Left lobe of liver (tissue), 2 donors: Measurements from ENCODE around the gene COTL1. TPM values are rescaled to one million over a fixed set of nuclear protein-coding genes. Genes with fewer than 3 reads are reported as not detected.
"Not testable (repeated sequence)": the region's sequence is repeated elsewhere in the genome, so short reads cannot be mapped to it uniquely, and the experiment has no call there.

Experiments
- ATAC-seq: fragments of 200-7000 bp; cut with Tn5 transposase; one replicate; pipeline ENCODE4 v1.9.1; 2020; ENCODE audit warnings: mild to moderate bottlenecking, moderate library complexity
- DNase-seq: peaks from one replicate; pipeline ENCODE4 v3.0.0-alpha.2; 2020; ENCODE audit warnings: low spot score
- total RNA-seq: library from RNA; stranded (reverse); gene quantifications from one replicate; pipeline ENCODE4 v1.2.1, GENCODE V29; 2021
- donor health status: DM: no; HTN: no; CAD: no; lungs with moderate emphysema.
- donor health status: DM: no; HTN: yes; CAD: no.

Gene COTL1
- total RNA-seq, 1 donor from 2014 or later: 15.9 TPM

GRCh38 chr16:84643674-84644073 lies 25.8 kb upstream of the COTL1 start:
- DNase-seq (no peak), ATAC-seq (no peak)

- ATAC-seq (peak; percentile 82), DNase-seq (peak; percentile 82)
Observed at GRCh38 chr16:84643180-84643583, 25.3 kb upstream of the COTL1 start.

- no peak for DNase-seq
- ATAC-seq: no peak
Observed at GRCh38 chr16:84641643-84642358, 23.9 kb upstream of the COTL1 start.

GRCh38 chr16:84640145-84640544 lies 22.3 kb upstream of the COTL1 start:
- no peak for DNase-seq
- ATAC-seq: no peak

- ATAC-seq: peak; percentile 67
- no peak for DNase-seq
Observed at GRCh38 chr16:84638231-84638806, 20.4 kb upstream of the COTL1 start.

- no peak for ATAC-seq
- no peak for DNase-seq
Observed at GRCh38 chr16:84637709-84638108, 19.8 kb upstream of the COTL1 start.

- DNase-seq (no peak), ATAC-seq (peak; percentile 64)
Observed at GRCh38 chr16:84635702-84636101, 17.8 kb upstream of the COTL1 start.

GRCh38 chr16:84633622-84634021 lies 15.7 kb upstream of the COTL1 start:
- ATAC-seq (peak; percentile 68), DNase-seq (no peak)

- not testable (repeated sequence) for ATAC-seq, DNase-seq
Observed at GRCh38 chr16:84632862-84633261, 15.0 kb upstream of the COTL1 start.

GRCh38 chr16:84631886-84632285 lies 14.0 kb upstream of the COTL1 start:
- ATAC-seq: no peak
- DNase-seq: no peak

- ATAC-seq (no peak), DNase-seq (no peak)
Observed at GRCh38 chr16:84631153-84631466, 13.2 kb upstream of the COTL1 start.

GRCh38 chr16:84630446-84631152 lies 12.7 kb upstream of the COTL1 start:
- no peak for ATAC-seq
- no peak for DNase-seq

GRCh38 chr16:84630009-84630408 lies 12.1 kb upstream of the COTL1 start:
- DNase-seq: no peak
- no peak for ATAC-seq

- no peak for DNase-seq
- no peak for ATAC-seq
Observed at GRCh38 chr16:84629580-84629979, 11.7 kb upstream of the COTL1 start.

- no peak for ATAC-seq
- DNase-seq: no peak
Observed at GRCh38 chr16:84628226-84628731, 10.4 kb upstream of the COTL1 start.

- DNase-seq: no peak
- no peak for ATAC-seq
Observed at GRCh38 chr16:84625556-84625955, 7.7 kb upstream of the COTL1 start.

GRCh38 chr16:84620913-84621312 lies 3.0 kb upstream of the COTL1 start:
- ATAC-seq, DNase-seq: not testable (repeated sequence)

- no peak for DNase-seq
Observed at GRCh38 chr16:84618581-84619460, 943 bp upstream of the COTL1 start.

GRCh38 chr16:84617041-84617790 lies 662 bp downstream of the COTL1 start:
- DNase-seq (no peak), ATAC-seq (peak; percentile 3)

More at GRCh38 chr16:84618581-84619460, 943 bp upstream of the COTL1 start:
- ATAC-seq: no peak

GRCh38 chr16:84616515-84616914 lies 1.4 kb downstream of the COTL1 start:
- no peak for ATAC-seq
- DNase-seq: no peak
